AG04449 (cell line): Measurements from ENCODE around the gene NETO1.

Experiments
- CTCF ChIA-PET: fragments of 350-600 bp; formaldehyde crosslinking; extraction: SDS; loops from one replicate; lab custom pipeline; 2021; ENCODE audit warnings: antibody characterized with exemption; lab: Yijun Ruan, JAX
- POLR2A ChIA-PET: fragments of 400-600, 350-600 bp; formaldehyde crosslinking; extraction: SDS; loops from one replicate; lab custom pipeline; 2020; ENCODE audit warnings: antibody characterized with exemption, inconsistent platforms; lab: Yijun Ruan, JAX
- DNase-seq: peaks from one replicate; pipeline ENCODE4 v3.0.0-alpha.2; 2010; ENCODE audit warnings: low read depth, low spot score
- H3K4me3 ChIP-seq: 2 replicates; pipeline ENCODE4 v1.5.1; 2011; ENCODE audit warnings: low read depth, mild to moderate bottlenecking, control low read depth, low read length
- TF ChIP-seq, protein P1 (sequence below): IDR thresholded peaks from one replicate; pipeline ENCODE4 v1.5.1; 2011; ENCODE audit warnings: mild to moderate bottlenecking, moderate library complexity, low read length, control low read depth, inconsistent platforms; ENCODE audit not compliant: insufficient read depth; ENCODE audit errors: missing control alignments

Gene NETO1

DNA sequence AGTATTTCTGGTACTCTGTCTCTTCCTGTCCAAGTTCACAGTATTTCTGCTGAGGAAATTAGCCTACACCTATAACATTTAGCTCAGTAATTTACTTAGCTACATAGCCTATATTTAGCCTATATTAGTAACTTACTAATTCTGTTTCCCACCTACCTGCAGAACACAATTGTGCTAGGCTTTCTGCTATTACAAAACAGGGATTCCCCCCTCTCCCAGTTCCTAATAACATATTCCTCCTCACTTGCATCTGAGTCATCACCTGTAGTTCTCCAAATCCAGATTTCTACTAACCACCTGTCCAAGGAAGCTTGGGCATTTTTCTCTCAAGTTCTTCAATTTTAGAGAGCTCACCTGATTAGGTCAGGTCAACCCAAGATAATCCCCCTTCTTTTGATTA is 94.9 kb downstream of the NETO1 start:
- TF ChIP-seq, protein P1, sequence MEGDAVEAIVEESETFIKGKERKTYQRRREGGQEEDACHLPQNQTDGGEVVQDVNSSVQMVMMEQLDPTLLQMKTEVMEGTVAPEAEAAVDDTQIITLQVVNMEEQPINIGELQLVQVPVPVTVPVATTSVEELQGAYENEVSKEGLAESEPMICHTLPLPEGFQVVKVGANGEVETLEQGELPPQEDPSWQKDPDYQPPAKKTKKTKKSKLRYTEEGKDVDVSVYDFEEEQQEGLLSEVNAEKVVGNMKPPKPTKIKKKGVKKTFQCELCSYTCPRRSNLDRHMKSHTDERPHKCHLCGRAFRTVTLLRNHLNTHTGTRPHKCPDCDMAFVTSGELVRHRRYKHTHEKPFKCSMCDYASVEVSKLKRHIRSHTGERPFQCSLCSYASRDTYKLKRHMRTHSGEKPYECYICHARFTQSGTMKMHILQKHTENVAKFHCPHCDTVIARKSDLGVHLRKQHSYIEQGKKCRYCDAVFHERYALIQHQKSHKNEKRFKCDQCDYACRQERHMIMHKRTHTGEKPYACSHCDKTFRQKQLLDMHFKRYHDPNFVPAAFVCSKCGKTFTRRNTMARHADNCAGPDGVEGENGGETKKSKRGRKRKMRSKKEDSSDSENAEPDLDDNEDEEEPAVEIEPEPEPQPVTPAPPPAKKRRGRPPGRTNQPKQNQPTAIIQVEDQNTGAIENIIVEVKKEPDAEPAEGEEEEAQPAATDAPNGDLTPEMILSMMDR = no peak
- CTCF ChIA-PET = no interaction called here
- H3K4me3 ChIP-seq = no peak overlapping the region
- no peak for DNase-seq
- POLR2A ChIA-PET = no interaction called here

DNA sequence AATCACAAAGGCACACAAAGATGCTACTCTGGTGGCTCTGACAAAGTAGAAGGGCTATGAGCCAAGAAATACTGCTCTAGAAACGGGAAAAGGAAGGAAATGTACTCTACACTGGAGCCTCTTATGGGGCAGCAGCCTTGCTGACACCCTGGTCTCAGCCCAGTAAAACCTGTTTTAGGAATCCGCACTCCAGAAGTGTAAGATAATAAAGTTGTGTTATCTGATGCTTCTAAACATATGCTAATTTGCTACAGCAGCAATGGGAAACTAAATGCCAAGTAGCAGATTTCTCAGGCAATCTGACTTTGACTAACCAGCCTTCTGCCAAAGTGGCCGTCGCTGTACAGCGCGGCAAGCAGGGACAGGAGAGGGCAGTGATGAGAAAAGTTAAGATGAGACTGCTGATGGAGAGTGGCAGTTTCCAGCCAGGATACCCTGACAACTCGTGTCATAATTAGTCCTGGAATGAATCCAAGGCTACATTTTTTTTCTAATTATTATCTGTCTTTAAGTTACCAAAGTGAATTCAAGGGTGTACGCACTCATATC is 99.0 kb downstream of the NETO1 start:
- CTCF ChIA-PET = no interaction called here
- H3K4me3 ChIP-seq = no peak overlapping the region
- TF ChIP-seq, protein P1 = no peak
- POLR2A ChIA-PET = no interaction called here
- no peak for DNase-seq

DNA sequence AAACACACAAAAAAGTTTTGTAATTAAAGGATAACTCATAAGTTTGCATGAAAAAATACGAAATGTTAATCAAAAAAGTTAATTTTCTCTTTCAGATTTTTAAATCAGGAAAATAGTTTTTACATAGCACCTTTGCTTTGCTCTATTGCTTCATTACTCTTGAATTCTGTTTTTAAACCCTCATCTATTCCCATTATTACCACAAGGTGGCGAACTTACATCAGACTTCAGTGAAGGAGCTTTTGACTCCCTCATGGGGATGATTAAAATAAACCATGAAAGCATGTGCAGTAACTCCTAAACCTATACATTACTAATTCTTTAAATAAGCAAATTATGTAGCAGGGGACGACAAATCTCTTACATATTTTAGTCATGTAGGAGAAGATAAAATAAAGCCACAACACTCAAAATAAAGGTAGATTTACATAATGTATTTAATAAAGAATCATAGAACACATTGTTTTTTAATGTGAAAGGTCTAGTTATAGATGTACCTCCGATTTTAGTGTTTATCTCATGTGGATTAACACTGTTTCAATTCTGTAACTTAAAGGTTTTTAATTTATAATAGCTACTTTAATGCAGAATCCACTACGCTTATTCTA is 105.2 kb downstream of the NETO1 start:
- ChIA-PET CTCF (interaction anchor here (0.7 to 6.6 kb wide), 18 partner anchors 11 to 1789 kb away, joined by 3 to 78 read pairs (median 4); no protein-coding TSS in a partner anchor), POLR2A (no interaction called here)
- TF ChIP-seq, protein P1 = peak; percentile 46
- peak; percentile 33 for DNase-seq
- H3K4me3 ChIP-seq = no peak overlapping the region

DNA sequence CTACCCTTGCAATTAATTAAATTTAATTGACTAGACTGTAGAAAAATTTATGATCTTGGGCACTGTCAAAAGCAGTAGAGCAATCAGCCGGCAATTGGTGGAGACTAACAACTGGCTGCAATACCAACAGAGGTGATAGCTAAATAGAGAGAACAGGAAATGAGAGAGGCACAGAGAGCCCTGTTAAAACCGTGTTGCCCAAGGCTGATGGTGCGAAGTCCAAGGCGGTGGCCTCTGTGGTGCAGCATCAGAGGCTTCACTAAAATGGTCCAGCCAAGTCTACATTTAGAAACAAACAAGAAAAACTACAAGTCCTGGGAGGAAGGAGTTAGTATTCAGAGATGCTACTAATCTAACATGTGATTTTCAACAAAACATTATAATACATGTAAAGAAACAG is 115.6 kb downstream of the NETO1 start:
- ChIA-PET POLR2A (no interaction called here), CTCF (interaction anchor here (1.1 kb wide), 1 partner anchor 11 kb away, joined by 5 read pairs; no protein-coding TSS in a partner anchor)
- DNase-seq = no peak
- TF ChIP-seq, protein P1 = no peak
- no peak overlapping the region for H3K4me3 ChIP-seq

DNA sequence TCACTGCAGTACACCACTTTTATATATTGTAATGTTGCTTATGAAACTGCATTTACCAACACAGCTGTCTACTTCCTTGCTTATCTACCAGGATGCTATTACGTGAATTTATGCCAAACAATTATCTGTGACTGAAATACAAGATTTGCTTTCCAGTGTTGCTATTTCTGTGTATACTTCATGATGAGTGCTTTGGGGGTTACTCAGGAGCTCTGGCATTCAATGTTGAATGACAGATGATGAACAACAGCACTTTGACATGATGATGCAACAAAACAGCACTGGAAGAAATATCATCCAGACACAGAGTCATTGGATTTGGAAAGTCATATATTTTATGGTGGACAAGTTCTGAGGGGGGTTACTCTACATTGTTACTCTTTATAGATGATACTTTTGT is 125.8 kb downstream of the NETO1 start:
- no peak for DNase-seq
- POLR2A ChIA-PET = no interaction called here
- no peak overlapping the region for H3K4me3 ChIP-seq
- CTCF ChIA-PET = no interaction called here
- TF ChIP-seq, protein P1 = no peak

DNA sequence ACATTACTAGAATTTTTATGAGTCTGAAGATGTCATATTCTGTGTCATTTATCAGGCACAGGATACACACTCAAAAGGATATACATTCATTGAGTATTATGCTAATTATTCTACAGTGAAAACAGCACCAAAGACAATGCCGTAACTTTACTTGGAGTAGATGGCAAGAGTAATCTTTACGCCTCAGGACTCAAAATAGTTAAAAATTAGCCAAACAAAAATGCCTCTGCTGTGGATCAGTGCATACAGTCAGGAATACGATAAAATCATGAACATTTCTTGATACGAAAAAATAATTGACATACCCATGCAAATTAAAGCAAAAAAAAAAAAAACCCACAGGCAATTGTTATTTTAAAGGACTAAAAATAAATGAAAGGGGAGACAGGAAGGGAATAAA is 129.7 kb downstream of the NETO1 start:
- TF ChIP-seq, protein P1 = no peak
- POLR2A ChIA-PET = no interaction called here
- no peak overlapping the region for H3K4me3 ChIP-seq
- CTCF ChIA-PET = no interaction called here
- no peak for DNase-seq
